H1 (cell line): ENCODE results near the gene GJA5. TPM values are rescaled to one million over a fixed set of nuclear protein-coding genes. Genes with fewer than 3 reads are reported as not detected.
A peak's percentile ranks its signal among the peaks of the same experiment; 100 is the strongest.

Source experiments
- CTCF ChIA-PET: fragments of 300-600 bp; sonication (Branson Sonifier 250); formaldehyde crosslinking; loops from one replicate; lab custom pipeline; 2021; ENCODE audit not compliant: partially characterized antibody; lab: Charles Lee
- POLR2A ChIA-PET: fragments of 300-600 bp; sonication (Branson Sonifier 250); formaldehyde crosslinking; loops from one replicate; lab custom pipeline; 2021; ENCODE audit warnings: inconsistent platforms; ENCODE audit not compliant: partially characterized antibody; lab: Charles Lee
- DNase-seq, 2 experiments: peaks; one replicate each; pipeline versions ENCODE4 v3.0.0 to v3.0.0-alpha.2; 2010 to 2022; ENCODE audit warnings: low spot score in 2 of 2, low read depth in 1 of 2, mixed read lengths in 1 of 2
- FAIRE-seq: peaks from 2 replicates; lab custom pipeline; 2011; peaks lifted over from hg19 to GRCh38; lab: Jason Lieb, UNC
- H2AFZ ChIP-seq: 2 replicates; pipeline ENCODE4 v1.8.1; 2012; ENCODE audit warnings: low read length, inconsistent platforms
- H2AK5ac ChIP-seq: 2 replicates; pipeline ENCODE4 v1.6.1; 2013; ENCODE audit warnings: low read depth, low read length
- H2BK120ac ChIP-seq: replicated peaks from 2 replicates; pipeline ENCODE3; 2013; ENCODE audit warnings: low read depth, low read length, inconsistent platforms
- H2BK12ac ChIP-seq: 2 replicates; pipeline ENCODE4 v1.6.1; 2013; ENCODE audit warnings: low read depth, low read length
- H2BK15ac ChIP-seq: 2 replicates; pipeline ENCODE4 v1.6.1; 2013; ENCODE audit warnings: low read length
- H2BK20ac ChIP-seq: 2 replicates; pipeline ENCODE4 v1.6.1; 2013; ENCODE audit warnings: low read length
- H2BK5ac ChIP-seq: 2 replicates; pipeline ENCODE4 v1.6.1; 2013; ENCODE audit warnings: low read depth, low read length
- H3K14ac ChIP-seq: 2 replicates; pipeline ENCODE4 v1.6.1; 2013; ENCODE audit warnings: inconsistent platforms; ENCODE audit not compliant: insufficient read length
- H3K18ac ChIP-seq: 2 replicates; pipeline ENCODE4 v1.6.1; 2013; ENCODE audit warnings: low read length; ENCODE audit errors: extremely low read depth
- H3K23ac ChIP-seq: 2 replicates; pipeline ENCODE4 v1.6.1; 2013; ENCODE audit warnings: inconsistent platforms; ENCODE audit not compliant: insufficient read length
- H3K23me2 ChIP-seq: 2 replicates; pipeline ENCODE4 v1.6.1; 2013; ENCODE audit warnings: low read depth, low read length
- H3K27ac ChIP-seq: 2 replicates; pipeline ENCODE4 v1.6.1; 2011; ENCODE audit warnings: low read depth, low read length, inconsistent platforms
- H3K27me3 ChIP-seq, 4 experiments: replicated peaks in 1 of 4; 1 replicate in 1 of 4; 2 replicates in 3 of 4; pipeline versions ENCODE4 v1.6.1 to v1.8.1; 2011 to 2013; ENCODE audit warnings: low read length in 3 of 4, mild to moderate bottlenecking in 3 of 4, inconsistent platforms in 2 of 4, mixed read lengths in 2 of 4, moderate library complexity in 1 of 4; ENCODE audit not compliant: control insufficient read depth in 3 of 4, insufficient read depth in 3 of 4; ENCODE audit errors: extremely low read depth in 1 of 4
- H3K36me3 ChIP-seq, 4 experiments: 2 replicates each; pipeline versions ENCODE4 v1.6.1 to v1.8.1; 2011 to 2013; ENCODE audit warnings: mild to moderate bottlenecking in 4 of 4, low read length in 3 of 4, moderate library complexity in 2 of 4, control low read depth in 1 of 4, inconsistent platforms in 1 of 4; ENCODE audit not compliant: insufficient read depth in 4 of 4, control insufficient read depth in 2 of 4
- H3K4ac ChIP-seq: replicated peaks from 2 replicates; pipeline ENCODE3; 2013; ENCODE audit warnings: low read length, low read depth, mixed read lengths, inconsistent platforms; ENCODE audit not compliant: insufficient read length
- H3K4me1 ChIP-seq, 4 experiments: replicated peaks in 1 of 4; 1 replicate in 1 of 4; 2 replicates in 3 of 4; pipeline versions ENCODE4 v1.6.1 to v1.8.1; 2011 to 2013; ENCODE audit warnings: low read length in 3 of 4, inconsistent platforms in 2 of 4, mixed read lengths in 1 of 4; ENCODE audit not compliant: insufficient read depth in 4 of 4, control insufficient read depth in 3 of 4
- H3K4me2 ChIP-seq, 2 experiments: 2 replicates each; pipeline versions ENCODE4 v1.6.1 to v1.8.1; 2011 to 2013; ENCODE audit warnings: low read depth in 2 of 2, low read length in 2 of 2, control low read depth in 1 of 2, inconsistent platforms in 1 of 2, mild to moderate bottlenecking in 1 of 2; ENCODE audit not compliant: insufficient read depth in 1 of 2
- H3K4me3 ChIP-seq, 4 experiments: fragments of 200-600, 300-600 bp in 1 of 4; sonication (generic), shearing (Covaris generic), sonication (Bioruptor Twin) in 1 of 4; 2 replicates each; pipeline versions ENCODE4 v1.5.1 to v1.8.1; 2011 to 2016; ENCODE audit warnings: low read length in 4 of 4, low read depth in 3 of 4, control low read depth in 2 of 4, inconsistent platforms in 2 of 4, mild to moderate bottlenecking in 2 of 4, mixed read lengths in 1 of 4, moderate library complexity in 1 of 4; ENCODE audit not compliant: insufficient read depth in 2 of 4; ENCODE audit errors: extremely low read depth in 1 of 4
- H3K56ac ChIP-seq: replicated peaks from 2 replicates; pipeline ENCODE3; 2013; ENCODE audit warnings: low read depth, mild to moderate bottlenecking, mixed read lengths, low read length, inconsistent platforms; ENCODE audit not compliant: insufficient read length
- H3K79me1 ChIP-seq: 2 replicates; pipeline ENCODE4 v1.6.1; 2013; ENCODE audit warnings: low read depth, low read length, control low read depth
- H3K79me2 ChIP-seq, 2 experiments: 2 replicates each; pipeline versions ENCODE4 v1.6.1 to v1.8.1; 2012 to 2013; ENCODE audit warnings: low read length in 2 of 2, mild to moderate bottlenecking in 2 of 2, inconsistent platforms in 1 of 2; ENCODE audit not compliant: insufficient read depth in 2 of 2, control insufficient read depth in 1 of 2
- H3K9ac ChIP-seq, 4 experiments: replicated peaks in 1 of 4; 1 replicate in 1 of 4; 2 replicates in 3 of 4; pipeline versions ENCODE4 v1.6.1 to v1.8.1; 2011 to 2013; ENCODE audit warnings: low read depth in 3 of 4, low read length in 3 of 4, control low read depth in 2 of 4, mild to moderate bottlenecking in 2 of 4, moderate library complexity in 2 of 4, inconsistent platforms in 1 of 4; ENCODE audit errors: extremely low read depth in 1 of 4
- H3K9me3 ChIP-seq, 2 experiments: 2 replicates each; pipeline versions ENCODE4 v1.6.1 to v1.8.1; 2012 to 2013; ENCODE audit warnings: mild to moderate bottlenecking in 2 of 2, moderate library complexity in 2 of 2, control low read depth in 1 of 2, inconsistent platforms in 1 of 2, low read depth in 1 of 2, low read length in 1 of 2, mixed read lengths in 1 of 2; ENCODE audit not compliant: insufficient read depth in 2 of 2
- H4K20me1 ChIP-seq, 2 experiments: replicated peaks in 1 of 2; 2 replicates each; pipeline versions ENCODE3 to v1.8.1; 2011 to 2013; ENCODE audit warnings: inconsistent platforms in 2 of 2, low read length in 2 of 2, mild to moderate bottlenecking in 1 of 2; ENCODE audit not compliant: insufficient read depth in 2 of 2, control insufficient read depth in 1 of 2
- H4K5ac ChIP-seq: 2 replicates; pipeline ENCODE4 v1.6.1; 2013; ENCODE audit warnings: low read length, low read depth, mixed read lengths, inconsistent platforms; ENCODE audit not compliant: insufficient read length
- H4K8ac ChIP-seq: 2 replicates; pipeline ENCODE4 v1.8.0; 2013; ENCODE audit warnings: mild to moderate bottlenecking, moderate library complexity, low read length, inconsistent platforms; ENCODE audit not compliant: insufficient read depth; ENCODE audit errors: extremely low read depth
- H4K91ac ChIP-seq: replicated peaks from 2 replicates; pipeline ENCODE3; 2013; ENCODE audit warnings: low read length, mixed read lengths, inconsistent platforms; ENCODE audit not compliant: insufficient read length
- MAFK ChIP-seq: IDR thresholded peaks from 2 replicates; pipeline ENCODE4 v1.6.1; 2012; ENCODE audit warnings: low read depth, mild to moderate bottlenecking, improper control_type of control experiment, low read length
- RAD21 ChIP-seq, 2 experiments: IDR thresholded peaks in 1 of 2; conservative IDR thresholded peaks in 1 of 2; 2 replicates each; pipeline ENCODE4 v1.6.1; 2011; ENCODE audit warnings: low read depth in 2 of 2, low read length in 2 of 2, improper control_type of control experiment in 1 of 2, inconsistent platforms in 1 of 2, mild to moderate bottlenecking in 1 of 2, moderate library complexity in 1 of 2
- WGBS, 2 experiments: shearing (Covaris generic) in 1 of 2; methylation state at CpG; one replicate each; pipeline versions ENCODE4 v1.1.6 to v1.1.7; 2013 to 2015; ENCODE audit warnings: low lambda C conversion rate in 2 of 2, mixed read lengths in 2 of 2, inconsistent platforms in 1 of 2, low coverage in 1 of 2, missing lambda C conversion rate in 1 of 2; ENCODE audit not compliant: insufficient replicate concordance in 2 of 2, insufficient coverage in 1 of 2, insufficient read length in 1 of 2; ENCODE audit errors: extremely low coverage in 1 of 2, missing lambda C conversion rate in 1 of 2; 5-methylcytosine and 5-hydroxymethylcytosine counted together
- polyA plus RNA-seq, 7 experiments: library from polyadenylated mRNA; depleted of rRNA in 3 of 7; stranded (reverse) in 5 of 7; unstranded in 2 of 7; fragments of >200 nt in 5 of 7; fragments of 200-250 nt in 2 of 7; gene quantifications; 1 replicate in 5 of 7; 2 replicates in 1 of 7; 4 replicates in 1 of 7; pipeline versions ENCODE4 v1.2.1 to v1.2.3, GENCODE V29; 2011 to 2013; ENCODE audit warnings: missing spikeins in 2 of 7, mixed read lengths in 2 of 7
- total RNA-seq: library from RNA; stranded (reverse); fragmentation: NEBNext Ultra II Directional; extraction: Animal tissue kit (Norgen Biotek cat#: 25700); gene quantifications from 2 replicates; pipeline ENCODE4 v1.2.1, GENCODE V29; 2021
- TF ChIP-seq, protein P1 (sequence below), 3 experiments: IDR thresholded peaks; 1 replicate in 2 of 3; 2 replicates in 1 of 3; pipeline versions ENCODE4 v1.5.1 to v1.6.1; 2011; ENCODE audit warnings: low read length in 3 of 3, mild to moderate bottlenecking in 3 of 3, inconsistent platforms in 2 of 3, low read depth in 1 of 3, moderate library complexity in 1 of 3; ENCODE audit not compliant: insufficient read depth in 1 of 3; ENCODE audit errors: control extremely low read depth in 1 of 3

Gene GJA5
- total and polyA plus RNA-seq, 2 of the 8 experiments (the other 6 are each of a cell fraction or from before 2014, with no cell fraction given) = 1.2 to 2.7 TPM

DNA sequence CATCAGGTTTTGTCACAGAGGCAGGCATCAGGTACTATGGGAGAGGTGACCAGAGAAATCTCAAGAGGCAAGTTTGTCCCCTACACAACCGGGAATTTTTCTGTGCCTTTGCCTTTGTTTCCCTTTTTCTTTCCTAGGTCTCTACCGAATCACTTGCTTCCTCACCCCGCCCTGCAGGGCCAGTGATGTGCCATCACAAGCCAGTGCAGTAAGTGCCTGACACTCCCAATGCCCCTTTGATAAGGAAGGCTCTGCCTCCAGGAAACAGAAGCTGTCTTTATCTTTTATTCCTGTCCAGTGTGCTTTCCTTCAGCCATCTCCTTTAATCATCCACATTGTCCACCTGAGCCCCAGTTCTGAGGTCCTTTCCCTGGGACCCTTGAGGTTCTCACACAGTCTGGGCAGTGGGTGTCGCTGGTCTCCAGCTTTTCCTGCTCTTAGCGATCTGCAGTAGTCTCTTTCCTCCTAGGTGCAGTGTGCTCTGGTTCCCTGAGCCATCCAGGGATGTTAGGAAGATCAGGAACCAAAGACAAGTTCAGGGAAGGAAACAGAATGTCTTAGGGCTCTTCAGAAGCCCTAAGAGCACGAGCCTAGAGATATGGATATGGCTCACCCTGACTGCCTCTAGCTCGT lies 36.6 kb downstream of the GJA5 start:
- no peak overlapping the region for H3K14ac ChIP-seq
- ChIA-PET CTCF (interaction anchor here (0.7 to 8.5 kb wide), 25 partner anchors 9 to 228 kb away, joined by 3 to 206 read pairs (median 4); partner anchors contain the start of gene GJA8), POLR2A (interaction anchor here (1.0 kb wide), 1 partner anchor 167 kb away, joined by 3 read pairs; no protein-coding TSS in a partner anchor)
- H2BK12ac ChIP-seq = peak overlapping the region; percentile 18; the same call in 1 of the 2 replicates
- peak overlapping the region; percentile 96; the same call in 1 of the 2 replicates for H2BK15ac ChIP-seq
- peak overlapping the region; percentile 10; the same call in 1 of the 2 replicates for H2BK5ac ChIP-seq
- H3K27me3 ChIP-seq = no peaks in the 10 kb centered on the region
- H3K4ac ChIP-seq = no peak overlapping the region
- H3K23me2 ChIP-seq = no peaks in the 10 kb centered on the region
- no peaks in the 10 kb centered on the region for H4K20me1 ChIP-seq
- H3K36me3 ChIP-seq = no peaks in the 10 kb centered on the region
- H3K18ac ChIP-seq = no peak overlapping the region
- H2BK120ac ChIP-seq = no peak overlapping the region
- H2BK20ac ChIP-seq = peak overlapping the region; percentile 98; the same call in 1 of the 2 replicates
- H3K23ac ChIP-seq = no peak overlapping the region
- H3K56ac ChIP-seq = no peak overlapping the region
- no peak overlapping the region for H4K8ac ChIP-seq
- no peak overlapping the region for H3K4me2 ChIP-seq
- no peak overlapping the region for H2AK5ac ChIP-seq
- H2AFZ ChIP-seq = peak overlapping the region; percentile 94
- no peak overlapping the region for H3K4me3 ChIP-seq
- H4K5ac ChIP-seq = no peak overlapping the region
- H4K91ac ChIP-seq = no peak overlapping the region
- peak; percentile 99 for FAIRE-seq
- no peak overlapping the region for H3K27ac ChIP-seq
- TF ChIP-seq MAFK = no peak
- TF ChIP-seq RAD21 (IDR thresholded peaks at IDR 0.05 in 1 of 2, conservative IDR thresholded peaks at IDR 0.05 in 1 of 2; ENCODE audit: low read depth in 2 of 2, low read length in 2 of 2) = peak; percentile 100
- TF ChIP-seq, protein P1, sequence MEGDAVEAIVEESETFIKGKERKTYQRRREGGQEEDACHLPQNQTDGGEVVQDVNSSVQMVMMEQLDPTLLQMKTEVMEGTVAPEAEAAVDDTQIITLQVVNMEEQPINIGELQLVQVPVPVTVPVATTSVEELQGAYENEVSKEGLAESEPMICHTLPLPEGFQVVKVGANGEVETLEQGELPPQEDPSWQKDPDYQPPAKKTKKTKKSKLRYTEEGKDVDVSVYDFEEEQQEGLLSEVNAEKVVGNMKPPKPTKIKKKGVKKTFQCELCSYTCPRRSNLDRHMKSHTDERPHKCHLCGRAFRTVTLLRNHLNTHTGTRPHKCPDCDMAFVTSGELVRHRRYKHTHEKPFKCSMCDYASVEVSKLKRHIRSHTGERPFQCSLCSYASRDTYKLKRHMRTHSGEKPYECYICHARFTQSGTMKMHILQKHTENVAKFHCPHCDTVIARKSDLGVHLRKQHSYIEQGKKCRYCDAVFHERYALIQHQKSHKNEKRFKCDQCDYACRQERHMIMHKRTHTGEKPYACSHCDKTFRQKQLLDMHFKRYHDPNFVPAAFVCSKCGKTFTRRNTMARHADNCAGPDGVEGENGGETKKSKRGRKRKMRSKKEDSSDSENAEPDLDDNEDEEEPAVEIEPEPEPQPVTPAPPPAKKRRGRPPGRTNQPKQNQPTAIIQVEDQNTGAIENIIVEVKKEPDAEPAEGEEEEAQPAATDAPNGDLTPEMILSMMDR (IDR thresholded peaks at IDR 0.05; ENCODE audit: control extremely low read depth in 1 of 3, insufficient read depth in 1 of 3, low read depth in 1 of 3, low read length in 3 of 3) = peak; percentile 83 to 96 (median 95)
- H3K79me1 ChIP-seq = no peaks in the 10 kb centered on the region
- H3K9me3 ChIP-seq = peaks cover 5 to 8% of the 10 kb centered on the region in 2 experiments; a peak in 2 of 4 replicates
- H3K79me2 ChIP-seq = no peaks in the 10 kb centered on the region
- H3K4me1 ChIP-seq = peaks cover 4 to 9% (median 7%) of the 10 kb centered on the region in 4 experiments
- no peak overlapping the region for H3K9ac ChIP-seq
- 52% methylated on average over 7 of the region's 7 CpGs; no CpG with 5 or more reads in 1 of the 2 experiments for WGBS, 2 experiments
- DNase-seq = peak; percentile 53 to 61
